Activated CD8-positive, alpha-beta T cell treated with anti-CD3 and anti-CD28 coated beads for 36 hours (primary cell): ENCODE measurements around the gene CCDC40. TPM values are rescaled to one million over a fixed set of nuclear protein-coding genes. Genes with fewer than 3 reads are reported as not detected.

Source experiments
- ATAC-seq: fragments of 200-7000 bp; cut with Tn5 transposase; one replicate; pipeline ENCODE4 v1.10.0; 2021; ENCODE audit warnings: mild to moderate bottlenecking, moderate library complexity
- CTCF ChIA-PET: fragments of 350-600 bp; sonication (Branson Sonifier 250); formaldehyde crosslinking; loops from one replicate; lab custom pipeline; 2021; ENCODE audit warnings: antibody characterized with exemption; lab: Charles Lee
- POLR2A ChIA-PET: fragments of 350-600 bp; sonication (Branson Sonifier 250); formaldehyde crosslinking; loops from one replicate; lab custom pipeline; 2021; ENCODE audit warnings: antibody characterized with exemption; lab: Charles Lee
- DNase-seq: peaks from one replicate; pipeline ENCODE4 v3.0.0-alpha.2; 2020
- H3K27ac Mint-ChIP-seq: one replicate; pipeline ENCODE4 v1.8.0; 2021; ENCODE audit warnings: mild to moderate bottlenecking, mixed read lengths
- H3K27me3 Mint-ChIP-seq: one replicate; pipeline ENCODE4 v1.8.0; 2021; ENCODE audit warnings: mixed read lengths
- H3K36me3 Mint-ChIP-seq: one replicate; pipeline ENCODE4 v1.8.0; 2021; ENCODE audit warnings: low read depth, mixed read lengths
- H3K4me1 Mint-ChIP-seq: one replicate; pipeline ENCODE4 v1.8.0; 2021; ENCODE audit warnings: low read depth, mixed read lengths
- H3K4me3 Mint-ChIP-seq: one replicate; pipeline ENCODE4 v1.8.0; 2021; ENCODE audit warnings: mild to moderate bottlenecking, moderate library complexity, mixed read lengths
- H3K9me3 Mint-ChIP-seq: one replicate; pipeline ENCODE4 v1.8.0; 2021; ENCODE audit warnings: mixed read lengths
- intact Hi-C: fragments of 100-400 bp; cut with micrococcal nuclease; formaldehyde crosslinking; loops from one replicate; pipeline ENCODE4 v1.10.0; 2022
- total RNA-seq, 2 experiments: library from RNA; stranded (reverse); gene quantifications; one replicate each; pipeline ENCODE4 v1.2.3, GENCODE V29; 2021
- TF ChIP-seq, protein P1 (sequence below): fragments of 200-600 bp; IDR thresholded peaks from one replicate; pipeline ENCODE4 v1.8.0; 2022; ENCODE audit warnings: antibody characterized with exemption, mild to moderate bottlenecking

Gene CCDC40
- total RNA-seq, 2 experiments from 2014 or later = 0.54 to 0.79 TPM

DNA sequence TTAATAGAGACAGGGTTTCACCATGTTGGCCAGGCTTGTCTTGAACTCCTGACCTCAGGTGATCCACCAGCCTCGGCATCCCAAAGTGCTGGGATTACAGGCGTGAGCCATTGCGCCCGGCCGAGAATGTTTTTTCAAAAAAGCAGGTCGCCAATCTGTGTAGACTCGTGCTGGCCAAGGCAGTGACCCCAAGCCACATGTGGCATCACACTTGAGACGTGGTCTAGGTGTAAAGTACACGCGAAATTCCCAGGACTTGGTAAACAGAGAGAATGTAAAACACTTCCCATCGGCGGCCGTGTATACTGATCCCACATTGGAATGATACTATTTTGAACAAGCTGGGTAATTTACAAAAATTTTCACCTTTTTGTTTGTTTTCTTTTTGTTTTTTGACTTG, 41.8 kb upstream of the CCDC40 start:
- no peak overlapping the region for H3K27ac Mint-ChIP-seq
- H3K27me3 Mint-ChIP-seq = no peaks in the 10 kb centered on the region
- peaks cover 51% of the 10 kb centered on the region for H3K4me1 Mint-ChIP-seq

DNA sequence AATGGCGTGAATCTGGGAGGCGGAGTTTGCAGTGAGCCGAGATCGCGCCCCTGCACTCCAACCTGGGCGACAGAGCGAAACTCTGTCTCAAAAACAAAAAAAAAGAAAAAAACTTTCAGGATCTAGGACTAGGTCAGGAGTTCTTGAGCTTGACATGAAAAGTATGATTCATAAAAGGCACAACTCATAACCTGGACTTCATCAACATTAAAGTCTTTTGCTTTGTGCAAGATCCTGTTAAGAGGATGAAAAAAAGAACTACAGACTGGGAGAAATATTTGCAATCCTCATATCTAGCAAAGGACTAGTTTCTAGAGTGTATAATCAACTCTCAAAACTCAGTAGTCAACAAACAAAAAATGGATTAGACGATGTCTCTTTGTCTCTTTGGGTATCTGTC, 40.7 kb upstream of the CCDC40 start:
- H3K27me3 Mint-ChIP-seq = no peaks in the 10 kb centered on the region
- CTCF ChIA-PET = interaction anchor here (7.9 kb wide), 1 partner anchor 11 kb away, joined by 67 read pairs; no protein-coding TSS in a partner anchor
- TF ChIP-seq, protein P1, sequence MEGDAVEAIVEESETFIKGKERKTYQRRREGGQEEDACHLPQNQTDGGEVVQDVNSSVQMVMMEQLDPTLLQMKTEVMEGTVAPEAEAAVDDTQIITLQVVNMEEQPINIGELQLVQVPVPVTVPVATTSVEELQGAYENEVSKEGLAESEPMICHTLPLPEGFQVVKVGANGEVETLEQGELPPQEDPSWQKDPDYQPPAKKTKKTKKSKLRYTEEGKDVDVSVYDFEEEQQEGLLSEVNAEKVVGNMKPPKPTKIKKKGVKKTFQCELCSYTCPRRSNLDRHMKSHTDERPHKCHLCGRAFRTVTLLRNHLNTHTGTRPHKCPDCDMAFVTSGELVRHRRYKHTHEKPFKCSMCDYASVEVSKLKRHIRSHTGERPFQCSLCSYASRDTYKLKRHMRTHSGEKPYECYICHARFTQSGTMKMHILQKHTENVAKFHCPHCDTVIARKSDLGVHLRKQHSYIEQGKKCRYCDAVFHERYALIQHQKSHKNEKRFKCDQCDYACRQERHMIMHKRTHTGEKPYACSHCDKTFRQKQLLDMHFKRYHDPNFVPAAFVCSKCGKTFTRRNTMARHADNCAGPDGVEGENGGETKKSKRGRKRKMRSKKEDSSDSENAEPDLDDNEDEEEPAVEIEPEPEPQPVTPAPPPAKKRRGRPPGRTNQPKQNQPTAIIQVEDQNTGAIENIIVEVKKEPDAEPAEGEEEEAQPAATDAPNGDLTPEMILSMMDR = no peak
- ATAC-seq (no peak), DNase-seq (no peak)
- no peaks in the 10 kb centered on the region for H3K9me3 Mint-ChIP-seq
- peaks cover 52% of the 10 kb centered on the region for H3K4me1 Mint-ChIP-seq
- POLR2A ChIA-PET = interaction anchor here (0.9 to 1.5 kb wide), 2 partner anchors 9 to 156 kb away, joined by 3 read pairs; partner anchors contain the start of gene CBX4
- H3K4me3 Mint-ChIP-seq = no peak overlapping the region
- peak overlapping the region; percentile 94 for H3K27ac Mint-ChIP-seq
- H3K36me3 Mint-ChIP-seq = peaks cover 4% of the 10 kb centered on the region
- intact Hi-C loops = loop anchor here (10.0 kb wide), 1 partner anchor 251 kb away; no protein-coding TSS in a partner anchor

More for the DNA sequence above, 41.8 kb upstream of the CCDC40 start:
- TF ChIP-seq, protein P1 = no peak
- no peak for ATAC-seq
- intact Hi-C loops = loop anchor here (5.0 to 10.0 kb wide), 2 partner anchors 197 to 250 kb away; partner anchors contain the start of gene CBX8
- ChIA-PET CTCF (interaction anchor here (0.7 to 7.9 kb wide), 9 partner anchors 12 to 252 kb away, joined by 3 to 67 read pairs (median 4); partner anchors contain the start of genes CBX4 and CBX8), POLR2A (interaction anchor here (0.9 to 1.5 kb wide), 6 partner anchors 9 to 181 kb away, joined by 3 to 5 read pairs (median 3); partner anchors contain the start of gene CBX4)
- Mint-ChIP-seq H3K9me3 (no peaks in the 10 kb centered on the region), H3K36me3 (peaks cover 4% of the 10 kb centered on the region), H3K4me3 (no peak overlapping the region)
- no peak for DNase-seq

DNA sequence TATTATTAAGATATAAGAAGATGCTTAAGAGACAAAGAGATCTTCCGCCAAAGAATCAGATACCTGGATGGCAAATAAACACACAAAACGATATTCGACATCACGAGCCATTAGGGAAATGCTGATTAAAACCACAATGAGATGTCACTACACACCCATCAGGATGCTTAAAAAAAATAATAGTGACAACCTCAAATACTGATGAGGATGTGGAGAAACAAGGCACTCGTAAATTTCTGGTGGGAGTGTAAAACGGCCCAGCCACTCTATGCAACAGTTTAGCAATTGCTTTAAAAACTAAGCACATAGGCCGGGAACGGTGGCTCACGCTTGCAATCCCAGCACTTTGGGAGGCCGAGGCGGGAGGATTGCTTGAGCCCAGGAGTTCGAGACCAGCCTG, 40.2 kb upstream of the CCDC40 start:
- Mint-ChIP-seq H3K27ac (peak overlapping the region; percentile 94), H3K4me1 (peaks cover 51% of the 10 kb centered on the region), H3K4me3 (peak overlapping the region; percentile 13), H3K36me3 (peaks cover 4% of the 10 kb centered on the region), H3K27me3 (no peaks in the 10 kb centered on the region), H3K9me3 (no peaks in the 10 kb centered on the region)
- POLR2A ChIA-PET = interaction anchor here (0.6 to 1.3 kb wide), 3 partner anchors 10 to 192 kb away, joined by 3 to 5 read pairs (median 4); no protein-coding TSS in a partner anchor
- DNase-seq (no peak), ATAC-seq (no peak)
- TF ChIP-seq, protein P1 = no peak
- CTCF ChIA-PET = interaction anchor here (1.0 to 2.4 kb wide), 3 partner anchors 10 to 28 kb away, joined by 3 to 17 read pairs (median 16); no protein-coding TSS in a partner anchor
- intact Hi-C loops = loop anchor here (10.0 kb wide), 1 partner anchor 251 kb away; no protein-coding TSS in a partner anchor

DNA sequence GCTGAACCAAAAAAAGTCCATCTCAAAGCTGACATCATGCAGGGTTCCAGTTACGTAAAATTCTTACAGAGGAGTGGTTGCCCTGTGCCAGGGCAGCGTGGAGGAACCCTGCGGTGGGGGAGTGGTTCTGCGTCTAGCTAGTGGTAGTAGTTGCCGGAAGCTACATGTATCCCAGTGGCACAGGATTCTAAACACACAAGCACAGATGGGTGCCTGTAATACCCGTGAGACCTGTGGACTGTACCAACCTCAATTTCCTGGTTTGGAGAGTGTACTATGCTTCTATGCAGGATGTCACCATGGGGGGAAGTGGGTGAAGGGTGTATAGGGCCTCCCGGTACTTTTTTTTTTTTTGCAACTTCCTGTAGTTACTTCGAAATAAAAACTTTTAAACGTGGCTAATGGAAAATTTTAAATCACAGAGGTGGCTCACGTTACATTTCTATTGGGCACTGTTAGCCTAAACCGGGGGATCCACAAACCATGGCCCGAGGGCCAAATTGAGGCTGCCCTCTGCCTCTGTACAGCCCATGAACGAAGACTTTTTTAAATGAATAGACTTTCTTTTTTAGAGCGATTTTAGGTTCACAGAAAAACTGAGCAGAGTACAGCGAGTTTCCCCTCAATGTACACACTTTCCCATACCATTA, 39.3 kb upstream of the CCDC40 start:
- DNase-seq (peak; percentile 89), ATAC-seq (peak; percentile 92)
- H3K4me3 Mint-ChIP-seq = peak overlapping the region; percentile 65
- CTCF ChIA-PET = interaction anchor here (1.0 to 2.4 kb wide), 3 partner anchors 9 to 29 kb away, joined by 3 to 17 read pairs (median 16); no protein-coding TSS in a partner anchor
- POLR2A ChIA-PET = interaction anchor here (0.6 to 1.3 kb wide), 4 partner anchors 9 to 225 kb away, joined by 3 to 5 read pairs (median 4); no protein-coding TSS in a partner anchor
- intact Hi-C loops = loop anchor here (10.0 kb wide), 1 partner anchor 252 kb away; no protein-coding TSS in a partner anchor
- H3K36me3 Mint-ChIP-seq = peaks cover 4% of the 10 kb centered on the region
- TF ChIP-seq, protein P1 = no peak
- peaks cover 48% of the 10 kb centered on the region for H3K4me1 Mint-ChIP-seq
- H3K9me3 Mint-ChIP-seq = no peaks in the 10 kb centered on the region
- peak overlapping the region; percentile 94 for H3K27ac Mint-ChIP-seq
- no peaks in the 10 kb centered on the region for H3K27me3 Mint-ChIP-seq
